GM19193 (cell line): ENCODE measurements around the gene CDON.

Experiments
- POLR2A ChIP-seq: IDR thresholded peaks from 4 replicates; pipeline ENCODE4 v1.6.1; 2011; ENCODE audit not compliant: insufficient read depth, insufficient read length; ENCODE audit errors: extremely low read depth

Gene CDON

GRCh38 chr11:125994509-125994908, 68.2 kb downstream of the CDON start:
- no peak for TF ChIP-seq POLR2A

GRCh38 chr11:125992893-125993292, 69.8 kb downstream of the CDON start:
- no peak for TF ChIP-seq POLR2A

GRCh38 chr11:125990244-125990643, 72.4 kb downstream of the CDON start:
- TF ChIP-seq POLR2A: no peak

GRCh38 chr11:125987066-125987641, 75.5 kb downstream of the CDON start:
- no peak for TF ChIP-seq POLR2A

GRCh38 chr11:125982348-125982730, 80.3 kb downstream of the CDON start:
- no peak for TF ChIP-seq POLR2A

GRCh38 chr11:125980436-125980835, 82.2 kb downstream of the CDON start:
- no peak for TF ChIP-seq POLR2A

- no peak for TF ChIP-seq POLR2A
Measured at GRCh38 chr11:125979511-125979910, 83.2 kb downstream of the CDON start.

GRCh38 chr11:125978778-125979407, 83.8 kb downstream of the CDON start:
- no peak for TF ChIP-seq POLR2A

- TF ChIP-seq POLR2A: no peak
Measured at GRCh38 chr11:125978181-125978716, 84.4 kb downstream of the CDON start.

- TF ChIP-seq POLR2A: no peak
Measured at GRCh38 chr11:125977333-125977732, 85.3 kb downstream of the CDON start.

GRCh38 chr11:125976156-125976555, 86.5 kb downstream of the CDON start:
- no peak for TF ChIP-seq POLR2A

GRCh38 chr11:125975634-125976033, 87.0 kb downstream of the CDON start:
- TF ChIP-seq POLR2A: no peak

GRCh38 chr11:125974284-125974683, 88.4 kb downstream of the CDON start:
- TF ChIP-seq POLR2A: no peak

- TF ChIP-seq POLR2A: no peak
Measured at GRCh38 chr11:125971618-125972017, 91.0 kb downstream of the CDON start.

GRCh38 chr11:125968354-125968753, 94.3 kb downstream of the CDON start:
- no peak for TF ChIP-seq POLR2A

GRCh38 chr11:125967515-125967914, 95.2 kb downstream of the CDON start:
- TF ChIP-seq POLR2A: no peak
